SKM-1 treated with dmso at 0.1 percent for 144 hours (cell line): ENCODE data around the gene SORCS1.

ENCODE experiments used
- DNase-seq: peaks from one replicate; lab custom pipeline; 2025; ENCODE audit not compliant: unreplicated experiment; lab: John Stamatoyannopoulos, UW

The SORCS1 gene

GRCh38 chr10:106705681-106706100 is 458.8 kb downstream of the SORCS1 start:
- peak; percentile 43 for DNase-seq

- no peak for DNase-seq
Observed at GRCh38 chr10:106696239-106696638, 468.3 kb downstream of the SORCS1 start.

GRCh38 chr10:106694696-106695095 is 469.8 kb downstream of the SORCS1 start:
- no peak for DNase-seq

GRCh38 chr10:106682175-106682574 is 482.3 kb downstream of the SORCS1 start:
- DNase-seq: no peak

GRCh38 chr10:106680061-106680460 is 484.4 kb downstream of the SORCS1 start:
- no peak for DNase-seq

- DNase-seq: no peak
Observed at GRCh38 chr10:106679314-106679713, 485.2 kb downstream of the SORCS1 start.

- DNase-seq: no peak
Observed at GRCh38 chr10:106672517-106673175, 491.9 kb downstream of the SORCS1 start.

- DNase-seq: no peak
Observed at GRCh38 chr10:106661767-106662140, 502.8 kb downstream of the SORCS1 start.

- no peak for DNase-seq
Observed at GRCh38 chr10:106661133-106661766, 503.3 kb downstream of the SORCS1 start.

GRCh38 chr10:106660550-106660949 is 504.0 kb downstream of the SORCS1 start:
- no peak for DNase-seq

GRCh38 chr10:106655636-106656035 is 508.9 kb downstream of the SORCS1 start:
- no peak for DNase-seq

GRCh38 chr10:106655165-106655564 is 509.3 kb downstream of the SORCS1 start:
- DNase-seq: no peak

GRCh38 chr10:106652279-106652678 is 512.2 kb downstream of the SORCS1 start:
- DNase-seq: no peak

- no peak for DNase-seq
Observed at GRCh38 chr10:106648534-106649481, 515.7 kb downstream of the SORCS1 start.

GRCh38 chr10:106643473-106643872 is 521.0 kb downstream of the SORCS1 start:
- DNase-seq: no peak

GRCh38 chr10:106637873-106638272 is 526.6 kb downstream of the SORCS1 start:
- no peak for DNase-seq

GRCh38 chr10:106636766-106637491 is 527.6 kb downstream of the SORCS1 start:
- DNase-seq: no peak

- no peak for DNase-seq
Observed at GRCh38 chr10:106635947-106636346, 528.6 kb downstream of the SORCS1 start.

GRCh38 chr10:106631016-106631702 is 533.3 kb downstream of the SORCS1 start:
- no peak for DNase-seq

- no peak for DNase-seq
Observed at GRCh38 chr10:106626371-106626770, 538.1 kb downstream of the SORCS1 start.
